GM23338 (cell line): ENCODE results near the gene ATP8A2.

Source experiments
- CREB1 ChIP-seq: fragments of 250-450 bp; sonication (Bioruptor Pico); IDR thresholded peaks from 2 replicates; pipeline ENCODE4 v1.5.0; 2020; ENCODE audit warnings: low read depth, mild to moderate bottlenecking, moderate library complexity
- CTCF ChIP-seq, 2 experiments: fragments of 200-600 bp in 1 of 2; sonication (generic) in 1 of 2; conservative IDR thresholded peaks; 2 replicates each; pipeline versions ENCODE4 v1.5.1 to v1.6.1; 2016 to 2017; ENCODE audit warnings: antibody characterized with exemption in 2 of 2, low read depth in 2 of 2, mild to moderate bottlenecking in 2 of 2, moderate library complexity in 1 of 2
- ETS1 ChIP-seq: IDR thresholded peaks from 2 replicates; pipeline ENCODE4 v1.6.1; 2016; ENCODE audit warnings: antibody characterized with exemption
- EZH2 ChIP-seq: fragments of 200-600 bp; sonication (generic); IDR thresholded peaks from one replicate; pipeline ENCODE4 v1.8.0; 2017; ENCODE audit warnings: antibody characterized with exemption, mild to moderate bottlenecking, low read depth; ENCODE audit not compliant: unreplicated experiment
- EZH2phosphoT487 ChIP-seq: fragments of 200-600 bp; sonication (generic); IDR thresholded peaks from one replicate; pipeline ENCODE4 v1.8.1; 2018; ENCODE audit warnings: antibody characterized with exemption; ENCODE audit not compliant: unreplicated experiment
- JUNB ChIP-seq: IDR thresholded peaks from one replicate; pipeline ENCODE4 v1.6.1; 2016; ENCODE audit warnings: antibody characterized with exemption; ENCODE audit not compliant: unreplicated experiment
- NANOG ChIP-seq: IDR thresholded peaks from 2 replicates; pipeline ENCODE4 v1.6.1; 2016; ENCODE audit warnings: antibody characterized with exemption, borderline replicate concordance
- POLR2AphosphoS5 ChIP-seq: IDR thresholded peaks from 2 replicates; pipeline ENCODE4 v1.6.1; 2016; ENCODE audit warnings: antibody characterized with exemption, low read depth
- REST ChIP-seq: IDR thresholded peaks from one replicate; pipeline ENCODE4 v1.6.1; 2018; ENCODE audit warnings: antibody characterized with exemption; ENCODE audit not compliant: unreplicated experiment
- STAT1 ChIP-seq: IDR thresholded peaks from one replicate; pipeline ENCODE4 v1.6.1; 2016; ENCODE audit warnings: antibody characterized with exemption; ENCODE audit not compliant: unreplicated experiment
- ZNF114 ChIP-seq: fragments of 250-450 bp; sonication (Bioruptor Pico); IDR thresholded peaks from 2 replicates; pipeline ENCODE4 v1.5.0; 2020; ENCODE audit warnings: mild to moderate bottlenecking, moderate library complexity
- ZNF331 ChIP-seq: fragments of 250-450 bp; sonication (Bioruptor Pico); IDR thresholded peaks from 2 replicates; pipeline ENCODE4 v1.5.0; 2020; ENCODE audit warnings: low read depth, mild to moderate bottlenecking, moderate library complexity
- TF ChIP-seq, protein P1 (sequence below): fragments of 250-450 bp; sonication (Bioruptor Pico); IDR thresholded peaks from 2 replicates; pipeline ENCODE4 v1.5.0; 2020; ENCODE audit warnings: mild to moderate bottlenecking, moderate library complexity

DNA sequence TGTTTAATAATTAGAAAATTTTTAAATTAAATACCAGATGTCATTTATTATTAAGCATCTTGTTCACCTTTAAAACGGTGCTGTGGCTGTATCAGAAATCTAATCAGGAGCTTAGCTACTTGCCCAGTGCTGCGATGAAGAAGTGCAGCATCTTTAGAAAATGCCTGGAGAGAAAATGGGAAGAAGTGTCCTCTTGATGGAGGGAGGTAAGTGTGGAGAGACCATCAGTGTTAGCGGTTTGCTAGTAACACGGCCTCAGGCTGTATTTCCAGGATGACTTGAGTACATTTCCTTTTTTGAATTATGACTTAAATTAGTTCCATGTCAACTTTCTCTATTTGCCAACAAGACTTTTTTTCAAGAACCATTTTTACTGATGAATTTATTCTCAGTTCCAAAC is 605.9 kb downstream of the ATP8A2 start:
- no peak for TF ChIP-seq CTCF (conservative IDR thresholded peaks at IDR 0.05; ENCODE audit: low read depth in 2 of 2)
- TF ChIP-seq REST, result no peak
- TF ChIP-seq EZH2, result no peak
- TF ChIP-seq POLR2AphosphoS5, result no peak
- no peak for TF ChIP-seq ETS1
- TF ChIP-seq JUNB, result no peak
- no peak for TF ChIP-seq EZH2phosphoT487
- no peak for TF ChIP-seq CREB1 (CRISPR knock-in tag)
- no peak for TF ChIP-seq ZNF331
- TF ChIP-seq ZNF114 (CRISPR knock-in tag), result no peak
- no peak for TF ChIP-seq STAT1
- TF ChIP-seq, protein P1, sequence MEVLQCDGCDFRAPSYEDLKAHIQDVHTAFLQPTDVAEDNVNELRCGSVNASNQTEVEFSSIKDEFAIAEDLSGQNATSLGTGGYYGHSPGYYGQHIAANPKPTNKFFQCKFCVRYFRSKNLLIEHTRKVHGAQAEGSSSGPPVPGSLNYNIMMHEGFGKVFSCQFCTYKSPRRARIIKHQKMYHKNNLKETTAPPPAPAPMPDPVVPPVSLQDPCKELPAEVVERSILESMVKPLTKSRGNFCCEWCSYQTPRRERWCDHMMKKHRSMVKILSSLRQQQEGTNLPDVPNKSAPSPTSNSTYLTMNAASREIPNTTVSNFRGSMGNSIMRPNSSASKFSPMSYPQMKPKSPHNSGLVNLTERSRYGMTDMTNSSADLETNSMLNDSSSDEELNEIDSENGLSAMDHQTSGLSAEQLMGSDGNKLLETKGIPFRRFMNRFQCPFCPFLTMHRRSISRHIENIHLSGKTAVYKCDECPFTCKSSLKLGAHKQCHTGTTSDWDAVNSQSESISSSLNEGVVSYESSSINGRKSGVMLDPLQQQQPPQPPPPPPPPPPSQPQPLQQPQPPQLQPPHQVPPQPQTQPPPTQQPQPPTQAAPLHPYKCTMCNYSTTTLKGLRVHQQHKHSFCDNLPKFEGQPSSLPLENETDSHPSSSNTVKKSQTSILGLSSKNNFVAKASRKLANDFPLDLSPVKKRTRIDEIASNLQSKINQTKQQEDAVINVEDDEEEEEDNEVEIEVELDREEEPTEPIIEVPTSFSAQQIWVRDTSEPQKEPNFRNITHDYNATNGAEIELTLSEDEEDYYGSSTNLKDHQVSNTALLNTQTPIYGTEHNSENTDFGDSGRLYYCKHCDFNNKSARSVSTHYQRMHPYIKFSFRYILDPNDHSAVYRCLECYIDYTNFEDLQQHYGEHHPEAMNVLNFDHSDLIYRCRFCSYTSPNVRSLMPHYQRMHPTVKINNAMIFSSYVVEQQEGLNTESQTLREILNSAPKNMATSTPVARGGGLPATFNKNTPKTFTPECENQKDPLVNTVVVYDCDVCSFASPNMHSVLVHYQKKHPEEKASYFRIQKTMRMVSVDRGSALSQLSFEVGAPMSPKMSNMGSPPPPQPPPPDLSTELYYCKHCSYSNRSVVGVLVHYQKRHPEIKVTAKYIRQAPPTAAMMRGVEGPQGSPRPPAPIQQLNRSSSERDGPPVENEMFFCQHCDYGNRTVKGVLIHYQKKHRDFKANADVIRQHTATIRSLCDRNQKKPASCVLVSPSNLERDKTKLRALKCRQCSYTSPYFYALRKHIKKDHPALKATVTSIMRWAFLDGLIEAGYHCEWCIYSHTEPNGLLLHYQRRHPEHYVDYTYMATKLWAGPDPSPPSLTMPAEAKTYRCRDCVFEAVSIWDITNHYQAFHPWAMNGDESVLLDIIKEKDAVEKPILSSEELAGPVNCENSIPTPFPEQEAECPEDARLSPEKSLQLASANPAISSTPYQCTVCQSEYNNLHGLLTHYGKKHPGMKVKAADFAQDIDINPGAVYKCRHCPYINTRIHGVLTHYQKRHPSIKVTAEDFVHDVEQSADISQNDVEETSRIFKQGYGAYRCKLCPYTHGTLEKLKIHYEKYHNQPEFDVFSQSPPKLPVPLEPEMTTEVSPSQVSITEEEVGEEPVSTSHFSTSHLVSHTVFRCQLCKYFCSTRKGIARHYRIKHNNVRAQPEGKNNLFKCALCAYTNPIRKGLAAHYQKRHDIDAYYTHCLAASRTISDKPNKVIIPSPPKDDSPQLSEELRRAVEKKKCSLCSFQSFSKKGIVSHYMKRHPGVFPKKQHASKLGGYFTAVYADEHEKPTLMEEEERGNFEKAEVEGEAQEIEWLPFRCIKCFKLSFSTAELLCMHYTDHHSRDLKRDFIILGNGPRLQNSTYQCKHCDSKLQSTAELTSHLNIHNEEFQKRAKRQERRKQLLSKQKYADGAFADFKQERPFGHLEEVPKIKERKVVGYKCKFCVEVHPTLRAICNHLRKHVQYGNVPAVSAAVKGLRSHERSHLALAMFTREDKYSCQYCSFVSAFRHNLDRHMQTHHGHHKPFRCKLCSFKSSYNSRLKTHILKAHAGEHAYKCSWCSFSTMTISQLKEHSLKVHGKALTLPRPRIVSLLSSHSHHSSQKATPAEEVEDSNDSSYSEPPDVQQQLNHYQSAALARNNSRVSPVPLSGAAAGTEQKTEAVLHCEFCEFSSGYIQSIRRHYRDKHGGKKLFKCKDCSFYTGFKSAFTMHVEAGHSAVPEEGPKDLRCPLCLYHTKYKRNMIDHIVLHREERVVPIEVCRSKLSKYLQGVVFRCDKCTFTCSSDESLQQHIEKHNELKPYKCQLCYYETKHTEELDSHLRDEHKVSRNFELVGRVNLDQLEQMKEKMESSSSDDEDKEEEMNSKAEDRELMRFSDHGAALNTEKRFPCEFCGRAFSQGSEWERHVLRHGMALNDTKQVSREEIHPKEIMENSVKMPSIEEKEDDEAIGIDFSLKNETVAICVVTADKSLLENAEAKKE (CRISPR knock-in tag), result no peak
- no peak for TF ChIP-seq NANOG
